GM19467 (cell line): ENCODE data around the gene RPGR.
A peak's percentile ranks its signal among the peaks of the same experiment; 100 is the strongest.

Experiments used
- ATAC-seq: cut with Tn5 transposase; IDR thresholded peaks from one replicate; pipeline ENCODE4 v1.9.1; 2021; ENCODE audit warnings: mild to moderate bottlenecking, moderate library complexity; ENCODE audit not compliant: unreplicated experiment

RPGR gene

GRCh38 chrX:38326086-38326485, 1.2 kb downstream of the RPGR start:
- no peak for ATAC-seq

- ATAC-seq = no peak
These were observed 6.5 kb downstream of the RPGR start for GRCh38 chrX:38320819-38321218.

GRCh38 chrX:38318606-38319005, 8.7 kb downstream of the RPGR start:
- no peak for ATAC-seq

DNA sequence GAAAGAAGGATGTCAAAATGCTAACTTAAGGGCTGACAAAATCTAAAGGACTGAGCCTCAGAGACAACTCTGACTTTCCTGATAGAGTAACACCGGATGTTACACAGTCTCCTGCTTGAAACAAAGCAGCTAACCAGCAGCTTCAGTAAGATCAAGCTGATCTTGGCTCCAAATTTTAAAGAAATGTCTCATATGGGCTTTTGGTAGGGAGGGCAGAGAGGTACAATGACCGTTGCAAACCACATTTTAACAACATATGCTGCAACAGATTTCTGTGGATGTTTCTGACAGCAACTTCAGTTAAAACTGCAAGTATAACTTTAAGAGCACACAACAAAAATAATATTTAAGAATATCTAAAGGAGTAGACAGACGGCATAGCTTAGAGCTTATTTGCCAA, 9.1 kb downstream of the RPGR start:
- ATAC-seq = no peak

DNA sequence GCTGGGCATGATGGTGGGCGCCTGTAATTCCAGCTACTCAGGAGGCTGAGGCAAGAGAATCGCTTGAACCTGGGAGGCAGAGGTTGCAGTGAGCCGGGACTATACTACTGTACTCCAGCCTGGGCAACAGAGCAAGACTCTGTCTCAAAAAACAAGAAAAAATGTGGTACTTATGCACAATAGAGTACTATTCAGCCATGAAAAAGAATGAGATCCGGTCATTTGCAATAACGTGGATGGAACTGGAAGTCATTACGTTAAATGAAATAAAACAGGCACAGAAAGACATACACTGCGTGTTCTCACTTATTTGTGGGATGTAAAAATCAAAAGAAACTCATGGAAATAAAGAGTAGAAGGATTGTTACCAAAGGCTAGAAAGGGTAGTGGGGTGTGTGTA, 12.1 kb downstream of the RPGR start:
- no peak for ATAC-seq

DNA sequence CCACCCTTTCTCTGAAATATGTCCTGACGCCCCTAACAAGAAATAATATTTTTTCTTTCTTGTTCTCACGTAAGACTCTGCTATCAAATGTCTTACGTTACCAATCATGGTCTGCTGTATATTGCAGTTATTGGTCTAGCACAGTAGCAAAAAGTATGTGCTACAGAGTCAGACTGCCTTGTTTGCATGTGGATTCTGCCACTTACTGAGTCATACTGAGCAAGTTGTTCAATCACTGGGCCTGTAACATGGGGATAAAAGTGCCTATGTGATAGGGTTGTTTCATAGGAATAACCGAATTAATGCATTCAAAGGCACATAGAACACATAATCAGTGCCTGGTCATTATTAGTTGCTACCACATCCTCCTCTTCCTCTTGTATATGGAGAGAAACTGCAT, 14.1 kb downstream of the RPGR start:
- ATAC-seq = no peak

DNA sequence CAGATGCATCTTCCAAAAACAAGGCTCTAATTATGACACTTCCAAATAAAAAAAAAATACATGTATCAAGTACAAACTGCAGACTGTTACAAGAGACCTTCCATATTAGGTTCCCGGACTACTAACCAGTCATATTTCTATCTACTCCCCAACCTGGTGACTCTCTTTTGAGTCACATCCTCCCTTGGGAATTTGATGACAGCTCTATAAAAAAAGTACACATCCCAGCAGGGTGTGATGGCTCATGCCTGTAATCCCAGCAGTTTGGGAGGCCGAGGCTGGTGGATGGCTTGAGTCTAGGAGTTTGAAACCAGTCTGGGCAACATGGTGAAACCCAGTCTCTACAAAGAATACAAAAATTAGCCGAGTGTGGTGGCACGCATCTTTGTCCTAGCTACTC, 14.9 kb downstream of the RPGR start:
- no peak for ATAC-seq

DNA sequence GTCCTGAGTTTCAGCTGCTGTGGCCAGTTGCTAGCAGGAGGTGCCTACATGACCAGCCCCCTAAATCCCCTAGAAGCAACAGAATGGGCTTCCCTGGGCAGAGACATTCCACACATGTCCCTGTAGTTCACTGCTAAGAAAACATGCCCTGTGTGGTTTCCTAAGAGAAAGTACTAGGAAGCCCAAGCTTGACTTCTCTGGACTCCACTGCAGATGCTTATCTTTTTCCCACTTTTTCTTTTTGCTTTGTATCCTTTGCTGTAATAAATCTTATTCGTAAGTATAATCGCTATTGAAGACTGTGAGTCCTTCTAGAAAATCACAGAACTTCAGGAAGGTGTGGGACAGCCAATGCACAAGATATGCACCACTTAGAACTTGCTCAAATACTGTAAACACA, 15.6 kb downstream of the RPGR start:
- ATAC-seq = no peak

DNA sequence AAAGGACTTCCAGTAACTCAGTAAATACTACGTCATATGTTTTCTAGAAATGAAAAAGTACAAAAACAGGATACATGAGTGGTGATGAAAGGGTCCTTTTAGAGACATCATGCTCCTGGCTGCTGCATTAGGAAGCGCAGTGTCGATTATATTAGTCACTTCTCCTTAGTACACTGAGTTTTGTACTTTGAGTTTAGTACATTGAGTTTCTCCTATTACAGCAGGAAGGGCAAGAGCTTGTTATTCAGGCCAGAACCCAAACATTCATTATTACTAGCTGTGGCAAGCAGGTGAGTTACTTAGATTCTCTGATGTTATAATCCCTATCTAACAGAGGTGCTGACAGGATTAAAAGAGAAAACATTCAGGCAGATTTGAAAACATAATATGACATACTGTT, 21.3 kb downstream of the RPGR start:
- no peak for ATAC-seq

- ATAC-seq = no peak
These were observed 23.3 kb downstream of the RPGR start for GRCh38 chrX:38304010-38304409.

DNA sequence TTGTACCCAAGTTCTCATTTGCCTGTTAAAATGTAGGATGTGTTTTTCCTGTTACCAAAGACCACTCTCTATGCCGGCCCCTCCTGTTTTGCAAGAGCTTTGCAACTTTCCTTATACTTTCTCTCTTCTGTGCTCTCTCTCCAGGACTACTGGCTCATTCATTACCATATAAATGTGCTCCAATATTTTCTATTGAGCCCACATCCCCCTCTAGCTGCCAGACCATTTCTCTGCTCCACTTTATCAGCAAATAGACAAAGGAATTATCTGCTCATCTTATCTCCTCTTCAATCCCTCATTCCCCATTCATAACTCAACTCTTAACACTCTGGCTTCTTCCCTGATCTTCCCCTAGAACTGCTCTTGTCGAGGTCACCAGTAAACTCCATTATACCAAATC, 33.6 kb downstream of the RPGR start:
- ATAC-seq = no peak

GRCh38 chrX:38287674-38288073, 39.6 kb downstream of the RPGR start:
- no peak for ATAC-seq

DNA sequence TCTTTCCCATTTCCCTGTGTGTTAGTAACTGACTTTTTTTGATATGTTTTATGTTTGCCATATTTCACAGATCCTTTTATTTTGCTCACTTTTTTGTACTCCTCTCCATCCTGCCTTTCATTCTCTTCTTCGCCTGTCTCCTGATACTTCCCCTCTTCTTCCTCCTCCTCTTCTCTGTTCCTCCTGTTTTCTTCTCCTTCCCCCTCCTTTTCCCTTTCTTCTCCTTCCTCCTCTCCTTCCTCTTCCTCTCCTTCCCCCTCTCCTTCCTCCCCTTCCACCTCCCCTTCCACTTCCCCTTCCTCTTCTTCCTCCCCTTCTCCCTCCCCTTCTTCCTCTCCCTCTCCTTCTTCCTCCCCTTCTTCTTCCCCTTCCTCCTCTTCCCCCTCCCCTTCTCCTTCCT, 41.7 kb downstream of the RPGR start:
- no peak for ATAC-seq

DNA sequence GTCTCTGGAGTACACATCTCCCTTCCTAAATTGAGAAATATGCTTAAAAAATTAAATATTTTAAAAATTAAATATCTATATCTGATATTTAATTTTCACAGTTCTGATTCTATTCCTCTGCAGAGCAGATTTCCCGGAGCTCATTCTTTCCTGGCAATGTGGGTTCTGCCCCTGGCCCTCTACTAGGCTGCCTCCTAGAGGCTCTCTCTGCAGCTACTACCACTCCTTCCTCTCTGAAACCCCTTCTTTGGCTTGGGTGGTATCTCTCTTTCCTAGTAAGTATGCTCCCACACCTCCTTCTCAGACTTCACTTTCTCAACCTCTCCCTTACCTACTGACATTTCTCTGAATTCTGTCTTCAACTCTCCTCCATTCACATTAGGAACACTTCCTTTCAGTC, 45.3 kb downstream of the RPGR start:
- ATAC-seq = no peak

- ATAC-seq = no peak
These were observed 48.1 kb downstream of the RPGR start for GRCh38 chrX:38279188-38279587.

- ATAC-seq = no peak
These were observed 48.6 kb downstream of the RPGR start for GRCh38 chrX:38278682-38279081.

DNA sequence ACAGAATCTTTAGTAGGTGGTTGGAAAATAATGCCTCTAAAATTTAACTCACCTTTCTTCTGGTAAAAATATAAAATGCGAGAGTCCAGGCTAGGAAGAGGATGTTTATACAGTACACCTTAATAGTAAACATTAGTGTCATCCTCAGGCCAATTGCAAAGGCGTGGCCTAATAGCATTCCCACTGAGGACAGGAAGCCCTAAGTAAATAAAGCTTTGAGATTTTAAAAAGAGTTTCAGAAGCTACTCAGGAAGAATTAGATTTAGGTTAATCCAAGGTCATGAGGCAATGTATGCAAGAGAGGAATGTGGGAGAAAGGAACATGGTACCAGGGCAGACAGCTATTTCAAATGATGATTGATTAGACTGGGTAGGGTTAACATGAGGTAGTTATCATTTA, 49.5 kb downstream of the RPGR start:
- ATAC-seq = no peak

DNA sequence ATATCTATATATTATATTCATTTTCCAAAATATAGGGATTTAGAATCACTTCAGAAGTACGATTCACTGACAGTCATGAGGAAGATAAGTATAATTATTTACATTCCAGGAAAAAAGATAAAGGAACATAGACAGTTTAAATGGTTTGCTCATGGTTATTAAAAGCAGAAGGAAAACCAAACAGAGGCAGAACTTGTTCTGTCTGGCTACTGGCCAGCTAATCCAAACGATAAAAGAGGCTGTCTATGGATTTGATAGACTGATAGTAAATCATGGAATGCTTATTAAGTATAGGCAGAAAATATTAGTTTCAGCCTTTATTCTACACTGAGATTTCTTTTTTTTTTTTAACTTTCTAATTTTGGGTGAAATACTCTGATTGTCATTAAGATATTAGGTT, 50.2 kb downstream of the RPGR start:
- no peak for ATAC-seq

DNA sequence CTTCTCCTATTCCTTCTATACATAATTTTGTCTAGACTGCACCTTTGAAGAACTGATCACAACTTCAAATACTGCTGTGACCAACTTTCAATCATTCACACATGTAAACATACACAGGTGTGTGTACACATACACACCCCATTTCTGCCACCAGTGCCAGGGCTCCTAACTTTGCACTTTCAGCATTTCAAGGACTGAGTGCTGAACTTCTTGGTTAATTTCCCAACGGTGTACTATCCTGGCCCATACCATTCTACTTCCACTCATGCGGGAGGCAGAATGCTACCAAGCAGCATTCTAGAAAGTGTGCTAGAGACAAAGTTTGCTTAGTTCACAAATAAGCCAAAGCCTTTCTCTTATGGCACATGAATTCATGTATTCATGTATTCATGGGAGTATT, 51.2 kb downstream of the RPGR start:
- no peak for ATAC-seq

DNA sequence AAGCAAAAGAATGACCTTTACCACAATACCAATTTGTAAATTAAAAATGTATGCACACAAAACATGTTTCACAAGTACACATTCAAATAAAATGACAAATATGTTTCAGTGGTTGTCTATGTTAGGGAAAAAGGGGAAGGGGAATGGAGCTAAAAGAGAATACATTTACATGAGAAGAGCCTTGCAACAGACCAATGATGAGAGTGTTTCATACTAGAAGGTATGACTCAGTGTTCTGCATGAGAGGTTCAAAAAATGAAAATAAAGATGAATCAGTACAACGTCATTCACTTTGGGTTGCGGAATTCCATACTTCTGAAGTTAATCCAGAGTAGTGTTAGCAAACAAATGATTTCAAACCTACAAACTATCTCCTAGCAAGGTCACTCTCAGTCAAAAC, 51.7 kb downstream of the RPGR start:
- no peak for ATAC-seq

GRCh38 chrX:38273453-38273852, 53.9 kb downstream of the RPGR start:
- no peak for ATAC-seq

GRCh38 chrX:38271154-38271716, 56.1 kb downstream of the RPGR start:
- peak; percentile 57 for ATAC-seq

- ATAC-seq = no peak
These were observed 59.3 kb downstream of the RPGR start for GRCh38 chrX:38268011-38268410.
